Skin of body (tissue), 2 donors: ENCODE results near the gene UPB1. TPM values are rescaled to one million over a fixed set of nuclear protein-coding genes. Genes with fewer than 3 reads are reported as not detected.

Source experiments
- DNase-seq: peaks from one replicate; lab custom pipeline; 2025; lab: John Stamatoyannopoulos, UW
- total RNA-seq: library from RNA; depleted of rRNA; stranded (reverse); fragments of >200 nt; gene quantifications from one replicate; pipeline ENCODE4 v1.2.3, GENCODE V29; 2014

The UPB1 gene
- total RNA-seq: 0.39 TPM

DNA sequence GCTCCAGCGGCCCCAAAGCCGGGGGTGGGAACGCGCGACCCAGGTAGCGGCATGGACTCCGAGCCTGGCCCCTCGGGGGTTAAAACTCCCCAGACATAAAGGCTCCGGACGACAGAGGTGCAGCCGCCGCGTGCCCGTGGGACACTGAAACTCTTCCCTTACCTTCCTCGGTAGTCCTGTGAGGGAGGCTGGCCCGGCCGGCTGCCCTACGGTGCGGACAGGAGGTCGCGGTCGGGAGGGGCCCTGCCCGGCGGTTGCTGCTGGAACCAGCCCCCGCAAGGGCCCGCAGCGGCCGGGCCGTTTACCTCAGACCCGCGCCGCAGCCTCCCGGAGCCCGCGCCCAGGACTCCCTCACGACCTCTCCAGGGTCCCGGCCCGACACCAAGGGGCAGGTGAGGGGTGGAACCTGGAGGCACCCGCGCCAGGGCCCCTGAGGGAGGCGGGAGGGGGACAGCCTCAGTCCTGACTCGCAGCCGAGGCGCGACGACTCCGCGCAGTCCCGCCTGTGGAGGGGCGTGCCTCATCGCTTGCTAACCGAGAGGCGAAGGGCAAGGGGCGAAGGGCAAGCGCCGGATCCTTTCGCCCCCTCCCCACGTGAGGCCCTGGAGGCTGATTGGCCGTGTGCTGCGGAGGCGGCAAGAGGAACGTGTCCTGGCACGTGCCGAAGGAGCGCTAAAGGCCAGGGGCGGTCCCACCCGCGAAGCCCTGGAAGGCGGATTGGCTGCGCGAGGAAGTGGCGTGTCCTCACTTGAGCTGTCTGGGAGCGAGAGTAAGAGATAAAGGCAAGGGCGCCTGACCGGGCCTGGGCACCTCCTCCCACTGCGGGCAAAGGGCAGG is at the start of gene UPB1:
Gene UPB1 (plus strand): TSS at position 805 of the 837 bp plus-strand sequence. CDS start 72 bp downstream, outside the sequence.
- DNase-seq: no peak

DNA sequence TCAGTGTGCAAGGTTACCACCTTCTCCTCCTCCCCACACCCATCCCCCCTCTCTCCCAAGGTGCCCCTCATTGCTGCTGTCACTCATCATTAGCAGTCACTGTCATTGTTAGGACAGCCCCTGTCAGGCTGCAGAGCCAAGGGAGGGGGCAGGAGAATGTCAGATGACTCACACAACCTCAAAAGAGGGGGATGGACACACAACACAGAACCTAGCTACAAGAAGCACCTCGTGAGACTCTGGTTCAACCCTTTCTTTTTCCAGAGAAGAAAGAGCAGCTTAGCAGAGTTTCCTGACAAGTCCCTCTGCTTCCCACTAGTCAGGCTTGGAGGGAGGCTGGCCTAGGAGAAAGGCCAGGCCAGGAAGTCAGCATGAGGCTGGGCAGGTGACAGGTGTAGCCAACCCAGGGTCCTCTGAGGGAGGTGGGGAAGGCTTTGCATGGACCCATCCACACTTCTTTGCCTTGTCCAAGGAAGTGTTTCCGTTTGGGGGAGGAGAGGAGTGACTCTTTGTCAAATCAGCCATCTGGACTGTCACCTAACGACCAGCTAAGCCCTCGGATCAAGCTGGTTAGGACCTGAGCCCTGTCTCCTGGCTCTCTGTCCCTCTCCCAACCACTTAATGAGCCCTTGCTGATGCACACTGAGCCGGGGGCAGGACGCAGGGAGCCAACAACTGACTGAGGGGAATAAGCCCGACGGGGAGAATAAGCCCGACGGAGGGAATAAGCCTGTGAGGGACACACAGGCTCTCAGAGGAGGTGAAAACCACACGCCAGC is 49.5 kb upstream of the UPB1 start:
- no peak for DNase-seq

DNA sequence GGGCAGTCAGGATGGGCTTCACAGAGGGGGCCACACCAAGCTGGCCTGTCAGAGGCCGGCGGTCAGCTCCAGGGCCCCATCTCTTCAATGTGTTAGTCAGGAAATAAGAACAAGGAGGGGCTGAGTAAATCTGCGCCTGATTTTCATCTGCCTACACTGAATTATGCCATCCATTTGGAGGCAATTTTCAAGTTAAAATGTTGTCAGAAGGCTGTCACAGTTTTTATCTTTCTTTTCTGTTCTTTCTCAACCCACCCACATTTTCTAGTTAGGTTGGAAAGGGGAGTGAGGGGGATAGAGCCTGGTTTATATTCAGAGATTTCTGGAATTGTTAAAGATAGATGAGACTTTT is 48.9 kb upstream of the UPB1 start:
- DNase-seq: no peak

DNA sequence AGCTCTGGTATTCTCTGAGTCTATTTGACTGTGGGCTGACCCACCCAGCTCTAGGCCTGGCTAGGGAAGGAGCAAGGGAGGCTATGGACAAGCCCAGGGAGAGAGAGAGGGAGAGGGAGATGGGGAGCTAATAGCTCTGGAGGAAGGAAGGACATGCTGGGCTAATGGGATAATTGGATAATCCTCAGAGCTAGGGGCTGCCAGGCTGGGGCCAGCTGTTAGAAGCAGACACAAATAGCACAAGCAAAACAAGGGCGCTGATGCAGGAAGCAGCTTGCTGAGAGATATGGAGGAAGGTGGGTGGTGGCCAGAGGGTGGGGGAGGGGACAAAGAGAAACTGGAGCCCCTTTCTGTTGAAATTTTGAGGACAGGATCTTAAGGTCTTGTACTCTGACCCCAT is 44.5 kb upstream of the UPB1 start:
- no peak for DNase-seq

DNA sequence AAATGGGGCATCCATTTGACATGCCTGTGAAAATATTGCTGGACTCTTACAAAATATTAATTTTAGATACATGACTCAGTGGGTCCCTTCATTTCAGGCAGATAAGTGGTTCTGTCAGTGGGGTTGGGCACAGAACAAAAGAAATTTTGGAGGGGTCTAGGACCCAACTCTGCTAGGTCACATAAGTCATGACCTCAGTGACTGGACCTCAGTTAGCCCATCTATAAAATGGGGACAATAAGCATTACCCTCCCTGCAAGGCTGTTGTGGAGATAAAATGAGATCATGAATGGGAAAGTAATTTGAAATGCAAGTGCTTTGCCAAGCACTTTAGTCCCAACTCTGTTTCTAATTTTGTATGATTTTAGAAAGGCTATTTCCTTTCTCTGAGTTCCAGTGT is 44.0 kb upstream of the UPB1 start:
- no peak for DNase-seq

DNA sequence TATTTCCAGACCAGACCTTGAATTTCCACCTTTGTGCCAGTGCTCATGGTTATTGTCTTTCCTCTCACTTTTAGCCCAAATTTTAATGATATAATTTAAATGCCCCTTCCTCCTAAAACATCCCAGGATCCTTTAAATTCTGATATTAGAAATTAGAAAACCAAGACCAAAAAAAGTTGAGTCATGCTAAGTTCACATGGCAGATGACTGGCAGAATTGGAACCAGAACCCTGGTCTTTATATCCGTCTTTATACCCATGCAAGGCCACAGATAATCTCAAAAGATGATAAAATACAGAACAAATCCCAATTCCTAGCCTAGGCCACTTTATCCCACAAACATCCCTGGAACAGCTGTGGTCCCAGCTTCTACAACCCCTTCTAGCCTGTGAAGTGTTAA is 41.3 kb upstream of the UPB1 start:
- no peak for DNase-seq

DNA sequence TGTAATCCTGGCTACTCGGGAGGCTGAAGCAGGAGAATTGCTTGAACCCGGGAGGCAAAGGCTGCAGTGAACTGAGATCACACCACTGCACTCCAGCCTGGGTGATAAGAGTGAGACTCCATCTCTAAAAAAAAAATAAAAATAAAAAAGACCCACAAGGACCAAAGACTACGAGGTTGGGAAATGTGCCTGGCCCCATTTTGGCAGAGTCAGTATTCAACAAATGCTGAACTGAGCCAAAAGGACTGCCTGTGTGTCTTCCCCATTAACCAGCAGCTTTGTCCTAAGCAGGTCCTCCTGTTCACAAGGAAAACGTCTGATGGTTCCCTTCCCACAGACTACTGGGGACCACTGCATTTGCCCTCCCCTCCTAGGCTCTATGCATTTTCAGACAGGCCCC is 40.1 kb upstream of the UPB1 start:
- no peak for DNase-seq

DNA sequence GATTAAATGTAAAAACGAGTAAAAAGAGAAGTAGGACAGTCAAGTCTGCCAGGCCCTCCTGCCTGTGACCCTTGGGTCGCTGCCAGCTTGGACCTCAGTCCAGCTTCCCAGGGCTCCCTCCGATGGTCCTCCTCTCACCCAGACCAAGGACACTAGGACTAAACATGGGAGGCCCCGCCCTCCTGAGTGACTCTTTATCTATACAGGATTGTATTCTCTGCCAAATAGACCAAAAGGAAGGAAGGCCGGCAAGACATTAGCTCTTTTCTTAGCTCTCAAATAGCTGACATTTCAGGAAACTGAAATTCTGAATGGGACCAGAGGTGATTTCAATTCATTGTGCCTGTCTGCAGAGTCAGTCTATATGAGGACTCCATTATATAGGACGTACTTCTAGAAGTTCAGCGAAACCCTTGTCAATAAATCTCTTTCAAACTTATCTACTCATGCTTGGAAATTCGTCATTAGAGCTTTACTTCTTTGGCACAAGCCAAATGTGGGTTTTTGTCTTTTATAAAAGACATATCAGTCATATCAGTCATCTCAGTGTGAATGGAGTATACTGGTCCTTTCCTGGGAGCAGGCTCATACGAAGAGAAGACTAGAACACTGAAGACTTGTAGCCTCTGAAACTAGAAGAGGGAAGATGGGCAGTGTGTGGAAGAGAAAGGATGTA is 39.2 kb upstream of the UPB1 start:
- DNase-seq: no peak

DNA sequence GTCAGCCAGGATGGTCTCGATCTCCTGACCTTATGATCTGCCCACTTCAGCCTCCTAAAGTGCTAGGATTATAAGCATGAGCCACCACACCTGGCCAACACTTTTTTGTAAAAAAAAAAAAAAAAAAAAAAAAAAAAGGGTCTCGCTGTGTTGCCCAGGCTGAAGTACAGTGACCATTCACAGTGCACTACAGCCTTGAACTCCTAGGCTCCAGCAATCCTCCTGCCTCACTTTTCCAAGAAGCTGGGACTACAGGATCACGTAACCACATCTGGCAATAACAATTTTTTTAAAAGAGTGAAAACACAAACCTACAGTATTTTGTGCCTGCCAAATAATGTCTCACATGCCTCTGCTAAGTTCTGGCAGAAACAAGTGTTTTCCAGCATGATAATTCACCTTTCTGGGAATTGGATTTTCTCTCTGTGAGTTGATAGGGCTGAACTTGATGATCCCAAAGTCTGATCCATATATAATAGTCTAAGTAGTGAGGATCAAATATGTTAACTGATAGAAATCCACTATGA is 37.2 kb upstream of the UPB1 start:
- peak; percentile 33 for DNase-seq

DNA sequence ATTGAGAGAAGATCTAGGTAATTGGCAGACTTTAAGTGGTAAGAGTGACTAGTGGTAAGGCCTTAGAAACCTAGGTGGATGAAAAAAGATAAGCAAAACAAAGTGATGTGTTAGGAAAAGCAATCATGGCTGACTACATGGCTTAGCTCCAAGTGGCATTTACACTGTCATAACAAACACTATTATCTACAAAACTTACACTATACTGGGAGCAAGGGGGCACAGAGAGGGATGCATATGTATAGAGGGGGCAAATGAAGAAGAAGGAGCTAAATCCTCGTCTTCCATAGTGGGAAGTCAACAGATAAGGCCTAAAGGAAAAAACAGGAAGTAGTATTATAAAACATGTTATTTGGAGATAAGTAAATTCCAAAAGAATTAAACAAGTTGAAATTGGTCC is 35.2 kb upstream of the UPB1 start:
- no peak for DNase-seq

DNA sequence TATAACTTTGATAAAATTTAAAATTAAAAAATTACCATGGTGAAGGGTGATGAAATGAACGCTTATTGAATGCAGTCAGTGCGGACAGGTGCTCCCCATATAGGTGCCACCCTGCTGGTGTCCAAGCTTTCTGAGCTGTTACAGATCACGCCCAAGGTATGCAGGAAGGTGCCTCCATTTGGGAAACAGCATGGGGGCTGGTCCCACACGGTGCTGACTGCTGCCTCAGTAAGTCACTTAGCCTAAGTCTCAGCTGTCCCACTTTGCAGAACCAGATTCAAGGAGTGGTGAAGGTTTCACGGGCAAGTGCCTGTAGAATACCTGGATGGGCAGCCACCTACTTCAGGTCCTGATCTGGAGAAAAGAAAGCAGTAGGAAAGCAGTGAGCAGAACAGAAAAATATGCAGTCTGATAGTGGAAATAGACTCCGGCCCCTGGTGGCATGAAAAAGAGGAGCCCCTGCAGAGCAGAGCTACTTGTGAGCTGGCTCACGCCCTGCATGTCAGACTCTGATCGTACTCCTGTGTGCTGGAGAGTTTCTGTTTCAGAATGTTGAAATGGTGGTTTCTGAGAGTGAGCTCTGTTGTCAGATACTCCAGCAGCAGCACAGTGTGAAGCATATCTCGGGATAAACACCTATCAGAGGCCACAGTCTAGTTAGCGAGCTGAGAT is 34.6 kb upstream of the UPB1 start:
- DNase-seq: no peak

DNA sequence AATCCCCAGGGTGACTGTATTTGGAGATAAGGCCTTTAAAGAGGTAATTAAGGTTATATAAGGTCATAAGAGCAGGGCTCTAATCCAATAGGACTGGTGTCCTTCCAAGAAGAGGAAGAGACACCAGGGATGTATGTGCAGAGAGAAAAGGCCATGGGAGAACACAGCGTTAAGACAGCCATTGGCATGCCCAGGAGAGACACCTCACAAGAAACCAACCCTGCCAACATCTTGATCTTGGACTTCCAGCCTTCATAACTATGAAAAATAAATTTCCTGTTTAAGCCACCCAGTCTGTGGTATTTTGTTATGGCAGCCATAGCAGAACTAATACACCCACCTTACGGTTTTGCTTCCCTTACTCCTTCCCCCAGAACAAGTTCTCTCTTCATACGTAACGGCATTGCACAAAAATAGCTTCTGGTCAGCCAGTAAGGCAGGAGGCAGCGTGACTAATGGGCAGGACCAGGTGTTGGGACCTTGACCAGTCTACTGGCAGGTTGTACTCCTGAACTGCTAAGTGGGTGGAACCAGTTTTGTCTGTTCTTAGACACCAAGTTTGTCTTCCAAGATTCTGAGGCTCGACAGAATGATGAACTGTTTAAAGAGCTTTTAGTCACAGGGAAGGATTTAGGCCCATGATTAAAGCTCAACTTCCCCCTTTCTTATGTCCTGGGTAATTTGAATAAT is 31.9 kb upstream of the UPB1 start:
- no peak for DNase-seq

DNA sequence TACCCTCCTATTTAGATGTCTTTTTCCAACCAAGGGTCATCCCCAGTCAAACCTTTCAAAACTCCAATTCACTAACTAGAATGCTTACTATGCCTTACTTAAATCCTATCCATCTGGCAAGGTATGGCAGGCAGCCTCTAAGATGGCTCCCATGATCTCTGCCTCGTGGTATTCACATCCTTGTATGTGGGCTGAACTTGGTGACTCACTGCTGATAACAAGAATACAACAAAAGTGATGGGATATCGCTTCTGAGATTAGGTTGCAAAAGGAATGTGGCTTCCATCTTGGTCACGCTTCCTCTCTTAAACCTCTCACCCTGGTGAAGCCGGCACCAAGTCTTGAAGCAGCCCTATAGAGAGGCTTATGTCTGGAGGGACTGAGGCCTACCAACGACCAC is 29.6 kb upstream of the UPB1 start:
- no peak for DNase-seq

DNA sequence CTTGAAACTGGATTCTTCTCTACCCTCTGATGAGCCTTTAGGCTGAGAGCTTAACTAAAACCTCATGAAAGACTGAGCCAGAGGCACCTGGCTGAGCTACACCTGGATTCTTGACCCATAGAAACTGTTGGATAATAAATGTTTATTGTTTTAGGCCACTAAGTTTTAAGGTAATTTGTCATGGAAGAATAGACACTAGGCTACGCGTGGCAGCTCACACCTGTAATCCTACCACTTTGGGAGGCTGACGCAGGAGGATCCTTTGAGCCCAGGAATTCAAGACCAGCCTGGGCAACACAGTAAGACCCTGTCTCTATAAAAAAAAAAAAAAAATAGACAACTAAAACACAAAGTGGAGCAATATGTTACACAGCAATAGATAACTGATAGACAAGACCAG is 29.2 kb upstream of the UPB1 start:
- DNase-seq: no peak

DNA sequence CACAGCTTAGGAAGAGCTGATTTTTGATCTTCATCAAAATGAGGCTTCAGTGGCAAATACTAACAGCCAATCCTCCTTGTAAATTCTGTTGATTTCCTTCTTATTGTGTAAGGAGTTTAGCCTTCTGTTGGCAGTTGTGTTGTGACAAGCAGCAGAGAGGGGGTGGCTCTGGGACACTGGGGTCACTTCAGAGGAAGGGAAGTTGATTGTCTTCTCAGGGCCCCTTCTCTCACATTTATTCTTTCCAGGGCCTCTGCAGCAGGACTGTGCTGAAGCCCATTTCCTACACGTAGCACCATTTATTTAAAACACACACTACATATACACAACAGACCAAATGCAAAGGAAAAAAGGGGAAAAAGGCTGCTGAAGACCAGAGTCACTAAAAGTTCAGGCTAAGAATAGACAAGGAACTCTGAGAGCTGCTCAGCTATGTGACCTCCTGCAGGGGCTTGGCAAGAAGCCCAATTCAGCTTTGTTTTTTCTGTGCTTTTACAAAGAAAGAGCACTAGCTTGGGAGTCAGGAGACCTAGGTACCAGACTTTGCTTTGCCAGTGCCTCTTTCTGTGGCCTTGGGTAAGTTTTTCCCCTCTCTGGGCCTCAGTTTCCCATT is 28.3 kb upstream of the UPB1 start:
- DNase-seq: peak; percentile 57

DNA sequence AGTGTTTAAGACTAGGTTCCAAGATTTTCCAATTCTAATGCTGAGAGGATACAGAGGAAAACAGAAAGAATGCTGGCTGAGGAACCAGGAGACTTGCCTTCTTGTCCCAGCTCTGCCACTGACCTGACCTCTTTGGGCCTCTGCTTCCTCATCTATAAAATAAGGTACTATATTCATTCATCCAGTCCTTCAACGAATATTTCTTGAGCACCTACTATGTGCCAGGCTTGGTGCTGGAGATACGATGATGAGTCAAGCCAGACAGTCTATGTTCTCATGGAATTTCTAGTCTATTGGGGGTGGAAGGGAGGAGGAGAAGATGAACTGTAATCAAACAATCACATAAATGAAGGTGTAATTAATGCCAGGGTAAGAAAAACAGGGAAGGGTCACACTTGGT is 27.8 kb upstream of the UPB1 start:
- no peak for DNase-seq

DNA sequence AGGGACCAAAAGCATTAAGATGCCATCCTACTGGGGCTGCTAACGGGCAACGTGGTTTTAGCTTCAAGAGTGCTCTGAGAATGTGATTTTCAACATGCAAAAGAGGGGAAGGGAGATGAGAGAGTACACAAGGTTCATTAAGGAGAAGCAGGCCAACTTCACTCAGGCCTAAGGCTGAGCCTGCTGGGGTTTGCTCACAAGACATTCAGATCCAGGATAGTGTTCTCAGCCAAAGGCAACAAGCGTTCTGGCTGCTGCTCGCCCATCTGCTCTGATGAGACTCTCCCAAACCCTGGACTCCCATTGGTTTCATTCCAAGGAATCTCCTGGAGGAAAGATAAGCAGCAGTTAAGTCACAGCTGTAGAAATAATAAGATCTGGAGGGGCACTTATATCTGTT is 23.6 kb upstream of the UPB1 start:
- DNase-seq: no peak

DNA sequence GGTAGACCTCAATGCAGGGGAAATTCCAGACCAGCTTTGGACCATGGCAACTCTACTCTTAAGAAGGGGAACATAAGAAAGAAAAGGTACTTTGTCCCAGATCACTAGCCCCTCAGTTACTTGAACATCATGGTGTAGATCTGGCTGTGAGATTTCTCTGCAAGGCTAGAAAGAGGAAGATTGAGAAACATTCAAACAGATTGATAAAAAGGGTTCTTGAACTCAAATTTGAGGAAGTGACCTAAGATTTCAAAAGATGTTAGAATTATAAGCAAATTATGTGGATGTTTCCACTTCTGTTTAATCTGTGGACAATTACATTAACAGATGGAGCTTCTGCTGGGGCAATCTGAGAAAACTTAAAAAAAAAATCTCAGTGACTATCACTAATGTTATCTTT is 21.8 kb upstream of the UPB1 start:
- no peak for DNase-seq

DNA sequence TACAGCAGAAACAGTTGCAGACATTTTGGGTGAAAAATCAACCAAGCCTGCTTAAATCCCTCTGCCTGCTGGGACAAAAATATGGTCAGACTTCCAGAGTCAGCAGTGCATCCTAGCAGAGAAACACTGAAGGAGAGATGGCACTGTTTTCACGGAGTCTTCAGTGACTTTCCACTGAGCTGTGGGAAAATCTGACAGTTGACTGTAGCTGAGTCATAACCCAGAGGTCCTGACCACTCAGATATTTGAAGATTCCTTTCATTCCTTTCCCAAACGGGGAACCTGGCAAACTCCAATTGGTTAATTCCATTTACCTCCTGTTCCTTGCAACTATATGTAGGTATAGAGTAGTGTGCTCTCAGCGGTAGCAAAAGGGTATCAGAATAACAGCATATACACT is 20.9 kb upstream of the UPB1 start:
- no peak for DNase-seq

DNA sequence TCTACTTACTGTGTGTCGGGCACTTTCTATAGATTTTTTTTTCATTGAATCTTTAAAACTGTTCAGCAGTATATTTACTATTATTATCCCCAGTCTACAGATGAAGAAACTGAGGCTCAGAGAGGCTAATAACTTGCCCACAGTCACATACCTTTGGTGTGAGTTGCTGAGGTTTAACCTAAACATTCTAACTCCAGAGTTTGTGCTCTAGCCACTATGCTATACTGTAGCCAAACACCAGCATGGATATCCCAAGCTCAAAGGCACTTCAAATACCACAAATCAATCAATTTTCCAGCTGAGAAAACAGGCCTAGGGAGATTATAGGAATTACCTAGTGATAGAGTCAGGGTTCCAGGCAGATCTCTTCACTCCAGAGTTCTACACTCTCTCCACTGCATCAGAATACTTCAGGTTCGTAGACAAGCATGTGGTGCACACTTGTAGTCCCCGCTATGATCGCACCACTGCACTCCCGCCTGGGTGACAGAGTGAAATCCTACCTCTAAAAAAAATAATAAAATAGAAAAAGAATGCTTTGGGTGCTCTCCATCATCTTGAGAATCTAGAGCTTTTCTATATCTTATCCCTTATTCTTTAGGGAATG is 20.4 kb upstream of the UPB1 start:
- DNase-seq: no peak
